GM15510 (cell line): Measurements from ENCODE around the gene ATP8A2.

Source experiments
- POLR2A ChIP-seq: IDR thresholded peaks from 3 replicates; pipeline ENCODE4 v1.6.1; 2011; ENCODE audit warnings: borderline replicate concordance; ENCODE audit not compliant: insufficient read length; ENCODE audit errors: extremely low read depth

Gene ATP8A2

DNA sequence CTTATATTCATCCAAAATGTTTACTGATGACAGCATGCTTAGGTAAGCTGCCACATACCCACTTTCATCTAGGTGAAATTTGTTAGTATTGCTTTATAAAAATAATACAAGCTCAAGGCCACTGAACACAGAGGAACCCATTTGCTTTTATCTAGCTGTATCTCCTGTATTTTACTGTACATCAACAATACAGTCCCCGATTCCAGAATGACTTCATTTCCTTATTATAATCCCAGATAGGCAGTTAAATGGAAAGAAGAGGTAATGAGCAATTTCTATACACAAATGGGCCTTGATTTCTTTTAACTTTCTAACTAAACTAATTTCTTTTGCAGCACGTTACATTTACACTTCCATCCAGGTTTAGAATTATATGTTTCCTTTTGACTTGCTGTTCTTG is 593.8 kb downstream of the ATP8A2 start:
- TF ChIP-seq POLR2A, result no peak

GRCh38 chr13:25966086-25966485 is 594.3 kb downstream of the ATP8A2 start:
- TF ChIP-seq POLR2A, result no peak

- TF ChIP-seq POLR2A, result no peak
Measured at GRCh38 chr13:25967144-25967543, 595.4 kb downstream of the ATP8A2 start.

GRCh38 chr13:25971047-25971446 is 599.3 kb downstream of the ATP8A2 start:
- no peak for TF ChIP-seq POLR2A

GRCh38 chr13:25971459-25972145 is 599.8 kb downstream of the ATP8A2 start:
- TF ChIP-seq POLR2A, result no peak

GRCh38 chr13:25973085-25973484 is 601.3 kb downstream of the ATP8A2 start:
- no peak for TF ChIP-seq POLR2A

- no peak for TF ChIP-seq POLR2A
Measured at GRCh38 chr13:25973576-25973975, 601.8 kb downstream of the ATP8A2 start.

- TF ChIP-seq POLR2A, result no peak
Measured at GRCh38 chr13:25977216-25977615, 605.4 kb downstream of the ATP8A2 start.

DNA sequence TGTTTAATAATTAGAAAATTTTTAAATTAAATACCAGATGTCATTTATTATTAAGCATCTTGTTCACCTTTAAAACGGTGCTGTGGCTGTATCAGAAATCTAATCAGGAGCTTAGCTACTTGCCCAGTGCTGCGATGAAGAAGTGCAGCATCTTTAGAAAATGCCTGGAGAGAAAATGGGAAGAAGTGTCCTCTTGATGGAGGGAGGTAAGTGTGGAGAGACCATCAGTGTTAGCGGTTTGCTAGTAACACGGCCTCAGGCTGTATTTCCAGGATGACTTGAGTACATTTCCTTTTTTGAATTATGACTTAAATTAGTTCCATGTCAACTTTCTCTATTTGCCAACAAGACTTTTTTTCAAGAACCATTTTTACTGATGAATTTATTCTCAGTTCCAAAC is 605.9 kb downstream of the ATP8A2 start:
- no peak for TF ChIP-seq POLR2A

DNA sequence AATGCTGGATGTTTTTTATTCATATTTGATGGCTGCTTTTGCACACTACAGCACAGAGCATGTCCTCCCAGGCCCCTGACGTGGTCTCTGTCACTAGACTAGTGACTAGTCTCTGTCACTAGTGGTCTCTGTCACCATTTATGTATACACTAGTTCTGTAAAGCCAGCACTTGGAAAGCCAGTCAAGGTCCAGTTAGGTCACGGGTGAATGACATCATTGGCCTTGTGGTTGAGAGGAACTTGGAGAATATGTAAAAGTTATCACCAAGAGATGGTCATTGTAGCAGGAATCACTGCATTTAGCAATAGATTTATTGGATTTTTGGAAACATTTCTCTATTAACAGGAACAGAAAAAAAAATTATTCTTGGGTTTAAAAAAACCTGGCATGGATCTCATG is 607.2 kb downstream of the ATP8A2 start:
- TF ChIP-seq POLR2A, result no peak

DNA sequence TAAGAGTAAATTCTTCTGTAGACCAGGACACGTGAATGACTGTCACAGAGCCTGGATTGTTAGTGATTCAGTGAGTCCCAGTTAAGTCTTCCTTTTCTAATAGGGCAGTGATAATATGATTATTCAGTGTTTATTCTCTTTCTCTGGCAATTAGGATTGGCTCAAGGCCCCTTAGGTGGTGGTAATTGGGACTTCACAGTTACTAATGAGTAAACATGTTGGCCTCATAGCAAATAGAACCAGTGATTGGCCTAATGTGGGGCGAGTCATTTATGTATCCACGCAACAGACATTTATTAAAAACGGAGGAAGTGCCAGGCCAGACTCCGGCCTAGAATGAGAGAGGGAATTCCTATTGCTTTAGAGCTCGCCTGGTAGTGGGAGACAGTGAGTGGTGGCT is 607.6 kb downstream of the ATP8A2 start:
- TF ChIP-seq POLR2A, result no peak

- no peak for TF ChIP-seq POLR2A
Measured at GRCh38 chr13:25980255-25980654, 608.5 kb downstream of the ATP8A2 start.

DNA sequence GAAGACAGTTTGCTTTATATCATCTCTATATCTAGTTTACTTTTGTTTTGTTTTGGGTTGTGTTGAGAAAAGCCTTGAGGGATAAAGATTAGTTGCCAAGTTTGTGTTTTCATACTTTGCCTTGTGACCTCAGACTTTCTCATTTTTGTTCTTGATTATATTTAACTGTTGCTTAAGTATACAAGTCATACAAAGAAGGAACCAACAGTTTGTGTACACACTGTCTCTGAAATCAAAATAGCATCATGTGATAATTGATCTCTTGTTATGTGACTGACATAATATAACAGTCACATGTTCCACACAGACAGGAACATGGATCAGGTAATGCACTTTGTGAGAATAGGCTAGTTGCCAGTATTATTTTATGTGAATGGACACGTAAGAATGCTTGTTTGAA is 609.3 kb downstream of the ATP8A2 start:
- no peak for TF ChIP-seq POLR2A

- TF ChIP-seq POLR2A, result no peak
Measured at GRCh38 chr13:25982907-25983306, 611.1 kb downstream of the ATP8A2 start.

- TF ChIP-seq POLR2A, result no peak
Measured at GRCh38 chr13:25987987-25988386, 616.2 kb downstream of the ATP8A2 start.

DNA sequence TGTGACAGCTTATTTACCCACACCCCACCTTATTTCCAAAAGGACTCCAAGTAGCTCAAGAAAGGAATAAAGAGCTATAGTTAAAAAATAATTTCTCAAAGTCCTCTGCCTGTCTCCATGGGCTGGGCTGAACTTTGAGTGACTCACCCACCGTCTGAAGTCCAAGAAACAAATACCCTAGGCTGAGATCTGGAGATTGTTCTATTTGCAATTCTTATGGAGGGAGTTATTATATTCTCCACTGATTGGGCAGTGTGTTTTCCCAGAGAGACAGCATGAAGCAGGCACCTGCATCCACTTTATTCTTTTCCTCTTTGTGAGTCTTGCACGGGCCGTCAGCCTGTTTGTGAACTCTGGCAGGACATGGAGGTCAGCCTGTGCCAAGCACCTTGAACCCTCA is 616.9 kb downstream of the ATP8A2 start:
- no peak for TF ChIP-seq POLR2A

- no peak for TF ChIP-seq POLR2A
Measured at GRCh38 chr13:25990801-25991200, 619.0 kb downstream of the ATP8A2 start.
